Measurements from ENCODE around the gene TESK2. TPM values are rescaled to one million over a fixed set of nuclear protein-coding genes. Genes with fewer than 3 reads are reported as not detected.

The TESK2 gene
- total RNA-seq, 1 experiment from 2014 or later = 5.0 TPM

- intact Hi-C loops (cut with micrococcal nuclease) = no loop called here
- no peak for TF ChIP-seq EZH2phosphoT487 (IDR thresholded peaks at IDR 0.05; ENCODE audit: borderline replicate concordance)
- TF ChIP-seq POLR2A (IDR thresholded peaks at IDR 0.05; ENCODE audit: borderline replicate concordance, extremely low read depth, insufficient read depth, insufficient read length) = no peak
- TF ChIP-seq YY1 (IDR thresholded peaks at IDR 0.05; ENCODE audit: extremely low read depth, insufficient replicate concordance, low read depth, low read length) = no peak
- TF ChIP-seq SRF (IDR thresholded peaks at IDR 0.05; ENCODE audit: low read depth) = no peak
- TF ChIP-seq TCF7L2 (IDR thresholded peaks at IDR 0.05; ENCODE audit: borderline replicate concordance, extremely low read depth, insufficient read depth, insufficient read length) = no peak
- CTCF ChIA-PET = no interaction called here
- no peak overlapping the region for H3K4me3 ChIP-seq (replicated peaks in 1 of 2; ENCODE audit: low read depth in 1 of 2, low read length in 2 of 2)
- no peaks in the 10 kb centered on the region for H3K9me2 ChIP-seq (ENCODE audit: insufficient read depth)
- no peaks in the 10 kb centered on the region for H3K79me2 ChIP-seq (ENCODE audit: insufficient read depth, low read length)
- no peaks in the 10 kb centered on the region for H3K27me3 ChIP-seq (ENCODE audit: insufficient read depth, low read length)
- H3K27ac ChIP-seq (ENCODE audit: low read depth, low read length) = no peak overlapping the region
- POLR2A ChIA-PET = no interaction called here
- RAD21 ChIA-PET (ENCODE audit: low non-redundant PET in 1 of 2, low total read pairs in 2 of 2, uncharacterized antibody in 2 of 2, unreplicated experiment in 2 of 2) = no interaction called here
- no peak overlapping the region for H3K9ac ChIP-seq (ENCODE audit: low read length)
- no peak for DNase-seq (ENCODE audit: low read depth, low spot score)
- no peak for ATAC-seq
- no peak overlapping the region for H3K4me2 ChIP-seq (ENCODE audit: low read length)
- H2AFZ ChIP-seq (ENCODE audit: low read depth, low read length, poor library complexity, severe bottlenecking) = no peak overlapping the region
- no peaks in the 10 kb centered on the region for H4K20me1 ChIP-seq (ENCODE audit: insufficient read depth)
- no peaks in the 10 kb centered on the region for H3K9me3 ChIP-seq (ENCODE audit: control insufficient read depth in 1 of 2, insufficient read depth in 1 of 2, low read depth in 1 of 2, low read length in 2 of 2)
- H3K4me1 ChIP-seq (ENCODE audit: control insufficient read depth in 1 of 2, insufficient read depth in 2 of 2, low read length in 2 of 2) = no peaks in the 10 kb centered on the region
- no TSS peak for BruUV-seq (replicated peaks)
- H3K36me3 ChIP-seq (ENCODE audit: control insufficient read depth in 1 of 2, insufficient read depth in 2 of 2, low read length in 2 of 2) = no peaks in the 10 kb centered on the region
Observed at GRCh38 chr1:45454464-45454863, 36.5 kb downstream of the TESK2 start.

- Histone ChIP-seq H3K9me2 (ENCODE audit: insufficient read depth) (no peaks in the 10 kb centered on the region), H3K4me3 (replicated peaks in 1 of 2; ENCODE audit: low read depth in 1 of 2, low read length in 2 of 2) (no peak overlapping the region), H3K9ac (ENCODE audit: low read length) (no peak overlapping the region), H3K36me3 (ENCODE audit: control insufficient read depth in 1 of 2, insufficient read depth in 2 of 2, low read length in 2 of 2) (no peaks in the 10 kb centered on the region), H3K4me1 (ENCODE audit: control insufficient read depth in 1 of 2, insufficient read depth in 2 of 2, low read length in 2 of 2) (no peaks in the 10 kb centered on the region), H3K9me3 (ENCODE audit: control insufficient read depth in 1 of 2, insufficient read depth in 1 of 2, low read depth in 1 of 2, low read length in 2 of 2) (no peaks in the 10 kb centered on the region), H3K27me3 (ENCODE audit: insufficient read depth, low read length) (no peaks in the 10 kb centered on the region), H3K27ac (ENCODE audit: low read depth, low read length) (no peak overlapping the region), H2AFZ (ENCODE audit: low read depth, low read length, poor library complexity, severe bottlenecking) (no peak overlapping the region), H4K20me1 (ENCODE audit: insufficient read depth) (no peaks in the 10 kb centered on the region), H3K79me2 (ENCODE audit: insufficient read depth, low read length) (no peaks in the 10 kb centered on the region), H3K4me2 (ENCODE audit: low read length) (no peak overlapping the region)
- RAD21 ChIA-PET (ENCODE audit: low non-redundant PET in 1 of 2, low total read pairs in 2 of 2, uncharacterized antibody in 2 of 2, unreplicated experiment in 2 of 2) = no interaction called here
- CTCF ChIA-PET = no interaction called here
- POLR2A ChIA-PET = no interaction called here
- no peak for DNase-seq (ENCODE audit: low read depth, low spot score)
- no TSS peak for BruUV-seq (replicated peaks)
- ATAC-seq = no peak
- intact Hi-C loops (cut with micrococcal nuclease) = no loop called here
- no peak for TF ChIP-seq MAX (IDR thresholded peaks at IDR 0.05)
- no peak for TF ChIP-seq CEBPB (IDR thresholded peaks at IDR 0.05; ENCODE audit: low read depth)
- TF ChIP-seq EZH2phosphoT487 (IDR thresholded peaks at IDR 0.05; ENCODE audit: borderline replicate concordance) = no peak
- TF ChIP-seq SIN3A (IDR thresholded peaks at IDR 0.05; ENCODE audit: low read depth) = no peak
- no peak for TF ChIP-seq SRF (IDR thresholded peaks at IDR 0.05; ENCODE audit: low read depth)
- no peak for TF ChIP-seq ZNF274 (IDR thresholded peaks at IDR 0.05; ENCODE audit: low read depth, low read length)
- no peak for TF ChIP-seq YY1 (IDR thresholded peaks at IDR 0.05; ENCODE audit: extremely low read depth, insufficient replicate concordance, low read depth, low read length)
- no peak for TF ChIP-seq RAD21 (IDR thresholded peaks at IDR 0.05; ENCODE audit: low read depth)
- no peak for TF ChIP-seq JUND (IDR thresholded peaks at IDR 0.05)
- TF ChIP-seq ZBTB33 (IDR thresholded peaks at IDR 0.05; ENCODE audit: extremely low read depth, insufficient replicate concordance, low read length) = no peak
- no peak for TF ChIP-seq EGR1 (IDR thresholded peaks at IDR 0.05; ENCODE audit: low read depth)
- TF ChIP-seq FOSL1 (IDR thresholded peaks at IDR 0.05; ENCODE audit: low read depth) = no peak
- TF ChIP-seq CBX3 (IDR thresholded peaks at IDR 0.05; ENCODE audit: low read depth) = no peak
- no peak for TF ChIP-seq CTCF (IDR thresholded peaks at IDR 0.05 in 2 of 3, conservative IDR thresholded peaks at IDR 0.05 in 1 of 3; ENCODE audit: borderline replicate concordance in 1 of 3, insufficient read depth in 1 of 3, low read depth in 2 of 3, low read length in 2 of 3)
Observed at GRCh38 chr1:45452503-45452902, 38.5 kb downstream of the TESK2 start.
